ENCODE results near the gene MARCHF6.
A peak's percentile ranks its signal among the peaks of the same experiment; 100 is the strongest.
"Not testable (repeated sequence)": the region's sequence is repeated elsewhere in the genome, so short reads cannot be mapped to it uniquely, and the experiment has no call there.

MARCHF6 gene

DNA sequence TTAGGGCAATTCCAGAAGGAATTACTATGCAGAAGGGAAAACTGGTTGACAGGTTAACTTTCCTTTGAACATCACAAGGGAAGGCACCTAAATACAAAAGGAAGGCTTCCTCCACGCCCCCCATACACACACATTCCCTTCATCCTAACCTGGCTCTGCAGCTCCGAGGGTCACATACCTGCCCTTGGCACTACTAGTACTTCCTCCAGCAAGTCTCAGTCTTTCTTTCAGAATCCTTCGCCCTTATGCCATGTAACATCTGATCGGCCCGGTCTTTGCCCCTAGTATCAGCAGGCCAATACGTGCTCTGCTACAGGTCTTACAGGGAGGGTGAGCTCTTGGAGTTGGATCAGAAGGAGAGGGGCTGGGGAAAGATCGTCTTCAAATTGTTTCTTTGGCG, 1.6 kb upstream of the MARCHF6 start:
- DNase-seq (ENCODE audit: low read depth in 2 of 2), result no peak

DNA sequence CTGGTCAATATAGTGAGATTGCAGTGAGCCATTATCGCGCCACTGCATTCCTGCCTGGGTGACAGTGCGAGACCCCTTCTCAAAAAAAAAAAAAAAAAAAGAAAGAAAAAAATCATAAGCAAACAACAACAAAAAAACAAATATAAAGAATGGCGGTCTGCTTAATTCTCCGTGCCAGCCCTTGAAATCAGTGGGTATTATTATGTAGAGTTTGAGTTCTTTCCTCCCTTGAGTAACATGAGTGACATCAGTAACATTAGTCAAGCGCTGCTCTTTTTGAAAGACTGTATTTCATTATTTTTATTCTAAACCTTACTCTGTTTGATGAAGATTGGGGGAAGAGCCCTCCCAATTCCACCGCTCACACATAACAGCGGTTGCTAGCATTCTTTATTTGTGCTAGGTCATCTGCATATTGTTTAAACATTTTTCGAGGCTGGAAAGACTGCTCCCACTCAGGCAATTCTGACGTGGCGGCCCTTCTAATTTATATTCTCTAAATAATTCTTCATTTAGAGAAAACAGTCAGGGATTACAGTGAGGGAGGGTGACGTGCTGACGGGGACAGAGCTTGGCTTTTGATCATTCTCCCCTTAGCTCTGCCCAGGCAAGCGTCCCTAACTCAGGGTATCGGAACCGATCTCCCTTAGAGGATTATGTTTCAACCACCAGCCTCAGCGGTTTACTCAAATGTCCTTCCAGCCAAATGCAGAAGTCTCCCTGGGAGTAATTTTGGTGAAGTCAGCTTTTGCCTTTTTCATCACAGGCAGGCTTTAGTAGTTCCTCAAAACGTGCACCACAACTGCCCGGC, 860 bp upstream of the MARCHF6 start:
- no peak for DNase-seq (ENCODE audit: low read depth in 2 of 2)

DNA sequence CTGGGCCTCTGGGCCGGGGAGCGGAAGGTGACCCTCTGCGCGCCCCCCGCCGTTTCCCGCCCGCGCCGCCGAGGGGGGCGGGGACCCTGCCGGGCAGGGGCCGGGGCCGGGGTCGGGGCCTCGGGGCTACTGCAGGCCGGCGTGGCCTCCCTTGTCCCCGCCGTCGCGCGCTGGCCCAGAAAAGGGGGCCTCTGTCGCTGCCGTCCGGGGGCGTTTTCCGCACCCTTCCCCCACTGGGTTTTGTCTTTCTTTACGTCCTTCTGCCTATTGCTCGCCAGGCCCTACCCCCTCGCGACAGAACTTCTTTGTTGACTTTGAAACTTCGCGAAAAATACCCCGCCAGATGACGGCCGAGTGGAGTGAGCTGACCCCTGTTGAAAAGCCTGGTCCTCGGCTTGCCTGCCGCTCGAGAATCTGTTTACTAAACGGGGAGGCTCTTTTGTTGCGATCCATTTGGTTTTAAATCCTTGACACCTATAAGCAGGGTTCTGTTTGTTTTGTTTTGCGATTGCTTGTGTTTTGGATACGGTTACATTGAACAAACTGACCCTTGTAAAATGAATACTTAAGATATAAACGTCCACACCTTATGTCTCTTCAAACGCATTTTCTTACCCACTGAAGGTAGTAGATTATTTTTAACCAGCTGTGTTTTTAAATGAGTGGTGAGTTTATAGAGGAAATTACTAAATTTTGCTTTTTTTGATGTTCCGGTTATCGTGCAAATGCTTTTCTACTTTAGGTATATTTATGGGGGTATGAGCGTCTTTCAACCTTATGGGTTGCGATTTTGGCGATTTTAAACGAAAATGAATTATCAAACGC, 765 bp downstream of the MARCHF6 start:
- peak in 1 of 2 donors; percentile 28 for DNase-seq (ENCODE audit: low read depth in 2 of 2)

DNA sequence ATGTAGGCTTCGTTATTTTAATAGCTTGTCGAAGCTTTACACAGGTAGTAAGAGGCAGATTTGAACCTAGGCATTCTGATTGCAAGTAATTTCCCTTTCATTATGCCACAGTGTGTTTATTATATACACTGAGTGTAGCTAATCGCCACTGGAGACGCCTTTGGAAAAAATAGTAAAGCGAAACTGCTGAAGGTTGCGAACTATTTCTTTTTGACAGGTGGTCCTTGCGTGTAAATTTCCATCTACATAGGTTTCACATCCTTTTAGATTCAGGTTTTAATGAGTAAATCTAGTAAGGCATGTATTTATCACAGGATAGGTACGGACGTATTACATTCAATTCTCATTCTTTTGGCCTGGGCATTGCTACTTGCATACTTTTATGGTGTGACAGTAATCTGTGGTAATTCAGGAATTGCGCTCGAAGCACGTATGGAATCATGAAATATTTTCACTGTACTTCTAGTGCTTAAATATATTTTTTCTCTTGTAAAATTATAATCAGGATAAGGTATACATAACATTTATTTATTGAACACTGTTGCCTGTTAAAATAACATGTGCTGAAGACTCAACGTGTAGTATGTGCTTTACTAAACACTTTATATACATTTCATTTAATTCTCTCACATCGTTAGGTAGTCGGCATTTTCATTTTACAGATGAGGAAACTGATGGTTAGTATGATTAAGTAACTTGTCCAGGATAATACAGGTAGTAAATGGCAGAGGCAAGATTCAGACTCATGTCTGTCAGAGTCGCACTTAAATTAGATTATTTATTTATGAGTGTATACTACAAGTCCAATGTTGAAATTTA, 1.8 kb downstream of the MARCHF6 start:
- DNase-seq (ENCODE audit: low read depth in 2 of 2), result no peak

DNA sequence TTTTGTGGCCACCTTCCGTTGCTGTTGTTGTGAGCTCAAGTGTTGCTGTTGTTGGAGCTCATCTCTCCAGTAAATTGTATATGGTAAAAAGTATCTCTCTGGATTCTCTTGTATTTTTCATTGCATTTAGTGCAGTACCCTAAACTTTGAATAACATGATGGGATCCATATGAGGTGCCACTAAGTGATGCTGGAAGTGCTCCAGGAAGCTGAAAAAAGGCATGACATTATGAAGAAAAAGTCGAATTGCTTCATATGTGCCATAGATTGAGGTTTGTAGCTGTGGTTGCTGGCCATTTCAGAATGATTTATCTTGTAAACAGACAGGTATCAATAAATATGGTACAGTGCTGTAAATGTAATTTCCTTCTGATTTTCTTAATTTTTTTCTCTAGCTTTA, 5.5 kb downstream of the MARCHF6 start:
- no peak for DNase-seq (ENCODE audit: low read depth in 2 of 2)

DNA sequence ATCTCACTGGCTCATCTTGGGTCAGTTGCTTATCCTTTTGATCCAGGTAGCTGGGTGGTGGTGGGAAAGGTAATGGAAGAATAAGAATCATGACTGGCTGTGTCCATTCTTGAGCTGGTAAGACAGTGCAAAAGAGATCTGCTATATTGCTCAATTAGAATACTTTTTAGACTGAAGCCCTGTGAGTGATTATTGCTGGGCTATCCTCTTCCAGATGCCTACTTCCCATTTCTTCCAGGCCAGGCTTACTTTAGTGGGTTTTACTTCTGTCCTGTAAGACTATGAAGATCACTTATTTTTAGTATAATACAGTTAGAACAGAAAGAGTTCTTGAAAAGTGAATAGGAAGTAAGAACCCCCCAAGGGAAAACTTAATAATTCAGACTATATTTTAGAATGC, 7.2 kb downstream of the MARCHF6 start:
- DNase-seq (ENCODE audit: low read depth in 2 of 2), result no peak

DNA sequence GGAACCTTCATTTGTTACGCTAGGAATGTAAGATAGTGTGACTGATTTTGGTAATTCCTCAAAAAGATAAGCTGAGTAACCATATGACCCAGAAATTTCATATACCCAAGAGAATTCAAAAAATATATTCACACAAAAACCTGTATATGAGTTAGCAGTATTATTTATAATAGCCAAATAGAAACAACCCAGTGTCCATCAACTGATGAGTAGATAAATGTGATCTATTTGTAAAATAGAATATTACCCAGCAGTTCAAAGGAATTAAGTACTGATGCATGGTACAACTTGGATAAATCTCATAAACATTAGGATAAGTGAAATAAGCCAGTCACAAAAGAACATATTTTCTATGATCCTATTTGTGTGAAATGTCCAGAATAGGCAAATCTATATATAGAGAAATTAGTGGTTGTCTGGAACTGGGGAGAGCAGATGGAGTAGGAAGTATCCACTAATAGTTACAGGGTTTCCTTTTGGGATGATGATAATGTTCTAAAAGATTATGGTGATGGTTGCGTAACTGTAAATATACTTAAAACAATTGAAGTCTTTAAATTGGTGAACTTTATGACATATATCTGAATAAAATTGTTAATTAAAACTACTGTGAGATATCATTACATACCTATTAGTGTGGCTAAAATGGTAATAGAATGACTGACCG, 10.2 kb downstream of the MARCHF6 start:
- no peak for DNase-seq (ENCODE audit: low read depth in 2 of 2)

DNA sequence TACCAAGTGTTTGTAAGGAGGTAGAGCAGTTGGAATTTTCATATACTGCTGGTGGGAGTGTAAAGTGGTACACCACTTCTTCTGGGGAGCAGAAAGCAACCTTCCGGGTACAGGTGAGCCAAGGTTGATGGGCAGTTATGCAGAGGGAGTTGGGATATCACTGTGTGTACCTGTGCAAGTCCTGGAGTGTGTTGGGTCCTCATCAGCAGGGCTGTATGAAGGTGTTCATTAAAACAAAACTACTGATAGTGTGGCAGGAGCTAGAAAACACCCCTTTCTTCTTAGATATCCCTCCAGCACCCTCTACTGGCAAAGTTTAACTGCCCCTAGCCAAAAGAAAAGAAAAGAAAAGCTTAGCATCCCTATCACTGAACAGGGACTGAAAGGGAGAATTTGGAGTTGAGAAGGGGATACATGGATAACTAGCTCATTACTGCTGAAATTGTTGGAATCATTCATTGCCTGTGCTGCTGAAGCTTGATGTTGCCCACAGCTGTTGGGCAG, 10.7 kb downstream of the MARCHF6 start:
- no peak for DNase-seq (ENCODE audit: low read depth in 2 of 2)

DNA sequence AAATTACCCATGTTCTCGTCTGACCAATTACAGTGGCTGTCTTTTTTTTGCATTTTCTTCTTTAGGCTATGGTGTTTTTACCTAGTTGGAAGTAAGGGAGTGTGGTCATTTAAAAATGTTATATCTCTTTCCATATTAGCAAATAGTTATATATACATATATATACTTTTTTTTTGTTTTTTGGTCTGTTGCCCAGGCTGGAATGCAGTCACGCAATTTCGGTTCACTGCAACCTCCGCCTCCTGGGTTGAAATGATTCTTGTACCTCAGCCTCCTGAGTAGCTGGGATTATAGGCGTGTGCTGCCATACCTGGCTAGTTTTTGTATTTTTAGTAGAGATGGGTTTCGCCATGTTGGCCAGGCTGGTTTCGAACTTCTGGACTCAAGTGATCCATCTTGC, 12.3 kb downstream of the MARCHF6 start:
- DNase-seq (ENCODE audit: low read depth in 2 of 2), result no peak

DNA sequence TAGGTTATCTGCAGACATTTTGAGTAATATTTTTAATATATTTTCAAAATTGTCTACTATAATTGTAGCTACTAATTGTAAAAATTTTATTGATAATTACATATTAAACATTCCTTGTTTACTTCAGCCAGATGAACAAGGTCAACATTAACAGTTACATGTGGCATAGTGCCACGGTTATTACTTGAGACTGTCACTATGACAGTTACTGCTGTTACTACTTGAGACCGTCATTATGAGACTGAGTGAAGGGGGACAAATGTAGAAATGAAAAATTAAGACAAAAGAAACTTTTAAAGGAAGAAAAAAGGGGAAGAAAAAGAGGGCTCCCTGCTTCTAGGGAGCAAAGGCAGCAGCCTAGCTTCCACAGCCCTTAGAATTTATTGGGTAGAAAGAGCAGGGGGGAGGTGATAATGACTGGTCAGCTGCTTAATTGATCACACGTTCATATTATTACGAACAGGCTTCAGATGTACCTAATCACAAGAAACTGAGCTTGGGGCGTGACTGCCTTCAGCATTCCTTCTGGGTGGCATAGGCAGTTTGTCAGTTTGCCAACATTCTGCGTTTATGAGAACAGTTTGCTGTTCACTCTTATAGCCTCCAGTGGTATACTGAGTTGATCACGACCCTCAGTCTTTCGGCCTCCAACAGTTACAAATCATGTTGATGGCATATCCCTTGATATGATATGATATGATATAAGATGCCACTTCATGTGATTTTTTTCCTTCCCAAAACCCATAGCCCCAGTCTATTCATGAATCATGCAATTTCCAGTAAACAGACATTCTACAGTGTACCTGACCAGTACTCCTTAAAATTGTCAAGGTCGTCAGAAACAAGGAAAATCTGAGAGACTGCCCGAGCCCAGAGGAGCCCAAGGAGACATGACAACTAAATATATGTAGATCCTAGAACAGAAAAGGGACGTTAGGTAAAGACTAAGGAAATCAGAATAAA, 13.1 kb downstream of the MARCHF6 start:
- no peak for DNase-seq (ENCODE audit: low read depth in 2 of 2)

DNA sequence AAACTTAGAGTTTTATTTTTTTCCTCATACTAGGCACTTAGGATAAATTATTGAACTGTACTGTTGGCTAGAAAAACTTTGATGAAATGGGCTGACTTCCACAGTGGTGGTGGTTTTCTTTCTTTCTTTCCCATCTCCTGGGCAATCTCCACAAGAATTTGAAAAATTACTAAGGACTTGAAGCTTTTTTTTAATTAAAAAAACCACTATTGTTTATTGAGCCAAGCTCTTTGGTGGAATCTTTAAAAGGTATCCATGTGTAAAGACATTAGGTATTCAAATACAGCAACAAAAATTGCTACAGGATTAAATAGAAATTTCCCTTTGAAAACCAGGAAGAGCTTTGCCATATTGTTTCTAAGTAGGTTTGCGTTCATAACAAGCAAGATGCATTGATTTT, 14.1 kb downstream of the MARCHF6 start:
- no peak for DNase-seq (ENCODE audit: low read depth in 2 of 2)

DNA sequence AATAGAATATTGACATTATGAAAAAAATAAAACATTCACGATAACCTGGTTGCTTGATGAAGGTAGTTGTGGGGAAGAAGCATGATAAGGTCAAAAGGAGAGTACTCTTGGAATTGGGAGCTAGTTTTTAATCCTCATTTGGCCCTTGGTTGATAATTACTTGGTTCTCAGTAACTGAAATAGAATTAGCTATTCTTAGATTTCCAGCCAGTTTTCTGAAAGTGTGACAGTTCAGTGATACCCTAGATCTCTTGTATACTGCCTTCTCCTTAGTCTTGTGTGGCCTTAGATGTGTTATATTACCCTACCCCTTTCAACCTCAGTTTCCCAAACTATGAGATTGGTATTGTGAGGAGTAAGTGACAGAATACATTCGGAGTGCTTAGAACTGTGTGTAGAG, 17.4 kb downstream of the MARCHF6 start:
- no peak for DNase-seq (ENCODE audit: low read depth in 2 of 2)

DNA sequence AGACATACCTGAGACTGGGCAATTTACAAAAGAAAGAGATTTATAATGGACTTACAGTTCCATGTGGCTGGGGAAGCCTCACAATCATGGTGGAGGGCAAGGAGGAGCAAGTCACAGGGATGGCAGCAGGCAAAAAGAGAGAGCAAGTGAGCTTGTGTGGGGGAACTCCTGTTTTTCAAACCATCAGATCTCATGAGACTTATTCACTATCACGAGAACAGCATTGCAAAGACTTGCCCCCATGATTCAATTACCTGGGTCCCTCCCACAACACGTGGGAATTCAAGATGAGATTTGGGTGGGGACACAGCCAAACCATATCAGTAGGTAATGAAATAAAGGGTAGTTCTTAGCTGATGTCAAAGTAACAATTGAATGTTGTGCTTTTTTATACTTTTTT, 17.9 kb downstream of the MARCHF6 start:
- not testable (repeated sequence) for DNase-seq (ENCODE audit: low read depth in 2 of 2)

DNA sequence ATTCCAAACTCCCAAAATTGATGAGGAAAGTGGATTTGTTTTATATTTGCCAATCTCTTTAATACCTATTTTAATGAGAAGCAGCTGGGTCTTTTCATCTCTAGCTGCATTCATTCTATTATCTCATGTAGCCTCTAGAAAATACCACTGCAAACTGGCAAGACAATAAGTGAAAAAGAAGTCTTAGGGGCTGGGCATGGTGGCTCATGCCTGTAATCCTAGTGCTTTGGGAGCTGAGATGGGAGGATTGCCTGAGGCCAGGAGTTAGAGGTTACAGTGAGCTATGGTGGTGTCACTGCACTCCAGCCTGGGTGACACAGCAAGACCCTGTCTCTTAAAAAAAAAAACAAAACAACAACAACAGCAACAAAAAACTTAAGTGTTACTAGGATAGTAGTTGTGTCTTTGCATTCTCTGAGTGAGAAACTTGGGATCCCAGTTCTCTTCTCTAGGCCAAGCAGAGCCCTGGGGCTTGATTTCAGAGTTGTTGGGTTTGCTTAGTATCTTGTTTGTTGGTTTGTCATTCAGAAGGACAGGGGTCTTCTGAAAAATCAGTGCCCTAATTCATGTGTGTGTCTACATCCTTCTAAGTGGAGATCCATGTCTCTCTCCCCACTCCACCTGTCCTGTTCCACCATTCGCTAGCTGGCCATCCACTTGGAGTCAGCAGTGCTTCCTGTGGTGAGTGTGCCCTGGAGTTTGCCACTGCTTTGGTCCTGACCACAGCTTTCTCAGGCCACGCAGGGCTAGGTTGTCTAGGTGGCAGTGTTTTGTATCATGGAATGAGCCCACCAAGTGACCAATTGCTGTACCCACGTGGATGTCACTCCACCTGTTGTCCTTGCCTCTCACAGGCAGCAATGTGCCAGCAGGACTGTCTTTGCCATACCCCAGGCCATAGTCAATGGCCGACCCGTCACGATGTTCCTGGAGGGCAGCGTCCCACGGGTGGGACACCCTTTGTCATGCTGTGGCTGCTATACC, 19.5 kb downstream of the MARCHF6 start:
- no peak for DNase-seq (ENCODE audit: low read depth in 2 of 2)

DNA sequence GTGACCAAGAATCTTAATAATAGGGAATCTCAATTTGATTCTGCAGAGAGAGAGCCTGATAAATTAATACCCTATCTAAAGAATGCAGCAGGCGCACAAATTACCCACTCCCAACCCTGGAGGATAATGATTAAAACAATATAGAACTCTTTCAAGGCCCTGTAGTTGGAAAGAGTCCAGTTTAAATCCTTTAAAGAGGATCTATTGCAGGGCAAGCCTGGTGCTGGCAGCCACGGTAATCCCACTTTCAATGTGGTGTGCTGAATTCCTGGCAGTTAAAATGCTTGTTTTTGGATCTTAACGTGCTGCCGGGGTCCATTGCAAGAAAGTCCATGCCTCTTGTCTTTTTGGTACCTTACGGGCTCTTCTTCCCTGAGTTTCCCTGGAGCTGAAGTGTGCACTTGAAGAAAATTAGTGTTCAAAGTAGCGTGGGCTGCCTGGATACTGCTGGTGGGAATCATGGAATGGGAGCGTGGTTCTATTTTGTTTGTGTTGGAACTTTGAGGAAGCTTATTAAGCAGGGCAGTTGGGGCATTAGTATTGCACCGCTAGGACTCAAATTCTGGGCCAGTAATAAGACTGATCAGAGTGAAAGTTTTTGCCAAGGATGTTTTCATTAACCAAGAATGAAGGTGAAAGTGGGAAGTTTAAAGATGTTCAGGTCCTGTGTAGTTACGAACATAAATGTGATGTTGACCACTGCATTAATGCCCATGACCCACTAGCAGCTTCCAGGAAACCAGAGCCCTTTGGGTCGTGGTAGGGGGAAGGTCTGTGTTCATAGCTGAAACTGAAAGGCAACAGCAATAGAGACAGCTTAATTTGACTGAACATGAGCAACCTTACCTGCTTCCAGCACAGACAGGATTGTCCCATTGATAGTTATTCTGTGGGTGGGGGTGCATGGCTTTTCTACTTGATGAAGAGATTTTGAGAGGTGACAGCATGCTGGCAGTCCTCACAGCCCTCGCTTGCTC, 20.8 kb downstream of the MARCHF6 start:
- DNase-seq (ENCODE audit: low read depth in 2 of 2), result no peak

DNA sequence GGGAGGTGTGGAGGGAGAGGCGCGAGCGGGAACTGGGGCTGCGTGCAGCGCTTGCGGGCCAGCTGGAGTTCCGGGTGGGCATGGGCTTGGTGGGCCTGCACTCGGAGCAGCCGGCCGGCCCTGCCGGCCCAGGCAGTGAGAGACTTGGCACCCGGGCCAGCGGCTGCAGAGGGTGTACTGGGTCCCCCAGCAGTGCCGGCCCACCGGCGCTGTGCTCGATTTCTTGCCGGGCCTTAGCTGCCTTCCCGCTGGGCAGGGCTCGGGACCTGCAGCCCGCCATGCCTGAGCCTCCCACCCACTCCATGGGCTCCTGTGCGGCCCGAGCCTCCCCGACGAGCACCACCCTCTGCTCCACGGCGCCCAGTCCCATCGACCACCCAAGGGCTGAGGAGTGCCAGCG, 21.7 kb downstream of the MARCHF6 start:
- not testable (repeated sequence) for DNase-seq (ENCODE audit: low read depth in 2 of 2)

DNA sequence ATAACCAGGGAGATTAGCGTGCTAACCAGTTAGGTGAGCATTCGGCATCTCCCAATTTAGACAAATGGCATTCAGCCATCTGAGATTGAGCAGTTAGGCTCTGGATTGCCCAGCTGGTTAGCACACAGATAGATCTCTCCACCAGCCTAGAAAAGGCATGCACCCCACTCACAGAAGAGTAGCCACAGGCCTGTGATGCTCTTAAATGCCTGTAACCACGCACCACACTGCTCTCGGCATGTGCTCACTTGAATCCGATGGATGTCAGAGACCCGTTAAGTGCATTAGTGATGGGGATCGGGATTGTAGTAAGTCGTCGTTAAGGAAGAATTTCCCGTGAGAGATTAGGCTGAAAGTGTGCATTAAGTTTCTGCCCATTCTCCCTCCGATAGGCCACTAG, 23.0 kb downstream of the MARCHF6 start:
- no peak for DNase-seq (ENCODE audit: low read depth in 2 of 2)

DNA sequence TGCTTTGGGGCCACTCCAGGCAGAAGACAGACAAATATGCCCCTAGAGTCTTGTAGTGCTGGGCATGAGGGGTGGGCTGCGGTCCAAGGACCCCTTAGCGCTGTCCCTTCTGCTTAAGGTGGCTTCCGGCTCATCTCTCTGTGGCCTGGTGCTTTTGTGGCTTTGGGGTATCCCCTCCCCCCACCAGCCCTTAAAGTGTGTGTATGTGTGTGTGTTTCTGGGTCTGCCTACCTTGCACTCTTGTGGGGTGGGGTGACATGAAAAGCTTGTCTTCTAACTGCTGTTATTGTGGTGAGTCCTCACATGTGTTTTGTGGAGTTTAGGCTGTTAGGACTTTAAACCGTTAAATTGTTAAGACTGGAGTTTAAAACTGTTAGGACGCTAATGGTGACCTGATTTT, 23.6 kb downstream of the MARCHF6 start:
- DNase-seq (ENCODE audit: low read depth in 2 of 2), result no peak
